Measurements from ENCODE around the gene RPL36A. TPM values are rescaled to one million over a fixed set of nuclear protein-coding genes. Genes with fewer than 3 reads are reported as not detected.

RPL36A gene
- 470 and 648 TPM in 2 replicates for total RNA-seq

DNA sequence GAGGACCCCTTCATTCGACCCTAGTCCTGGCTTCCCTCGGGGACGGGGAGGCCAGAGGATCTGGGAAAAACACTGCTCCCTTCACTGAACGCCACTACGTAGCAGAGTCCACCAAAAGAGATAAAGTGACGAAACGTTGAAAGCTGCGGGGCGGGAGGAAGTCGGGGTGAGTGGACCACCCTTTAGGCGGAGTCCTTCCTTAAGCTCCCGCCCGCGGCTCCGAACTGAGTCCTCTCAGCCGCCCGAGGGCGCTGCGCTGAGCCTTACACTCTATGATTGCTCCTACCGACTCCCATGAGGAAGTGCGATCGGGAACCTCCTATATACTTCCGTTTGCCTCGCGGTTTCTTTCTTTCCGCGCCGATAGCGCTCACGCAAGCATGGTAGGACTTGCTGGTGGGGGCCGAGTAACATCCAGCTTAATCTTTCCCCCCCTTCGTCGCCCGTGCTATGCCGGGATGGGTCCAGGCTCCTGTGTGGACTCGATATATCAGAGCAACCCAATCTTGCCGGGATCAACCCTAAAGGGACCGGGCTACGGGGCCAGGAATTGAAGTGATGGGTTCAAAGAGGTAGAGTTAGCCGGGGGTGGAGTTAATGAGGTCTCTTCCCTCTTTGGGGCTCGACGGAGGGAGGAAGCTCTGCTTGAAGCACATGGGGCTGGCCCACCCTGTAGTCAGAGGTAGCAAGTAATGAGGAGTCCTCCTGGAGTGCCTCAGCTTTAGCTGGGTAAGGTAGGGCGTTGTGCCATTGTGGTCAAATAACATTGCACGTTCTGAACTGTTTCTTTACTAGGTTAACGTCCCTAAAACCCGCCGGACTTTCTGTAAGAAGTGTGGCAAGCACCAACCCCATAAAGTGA lies at the start of gene RPL36A:
RPL36A (plus strand) TSS at position 348 of the 862 bp plus-strand sequence; CDS start at position 381, 33 bp downstream.

DNA sequence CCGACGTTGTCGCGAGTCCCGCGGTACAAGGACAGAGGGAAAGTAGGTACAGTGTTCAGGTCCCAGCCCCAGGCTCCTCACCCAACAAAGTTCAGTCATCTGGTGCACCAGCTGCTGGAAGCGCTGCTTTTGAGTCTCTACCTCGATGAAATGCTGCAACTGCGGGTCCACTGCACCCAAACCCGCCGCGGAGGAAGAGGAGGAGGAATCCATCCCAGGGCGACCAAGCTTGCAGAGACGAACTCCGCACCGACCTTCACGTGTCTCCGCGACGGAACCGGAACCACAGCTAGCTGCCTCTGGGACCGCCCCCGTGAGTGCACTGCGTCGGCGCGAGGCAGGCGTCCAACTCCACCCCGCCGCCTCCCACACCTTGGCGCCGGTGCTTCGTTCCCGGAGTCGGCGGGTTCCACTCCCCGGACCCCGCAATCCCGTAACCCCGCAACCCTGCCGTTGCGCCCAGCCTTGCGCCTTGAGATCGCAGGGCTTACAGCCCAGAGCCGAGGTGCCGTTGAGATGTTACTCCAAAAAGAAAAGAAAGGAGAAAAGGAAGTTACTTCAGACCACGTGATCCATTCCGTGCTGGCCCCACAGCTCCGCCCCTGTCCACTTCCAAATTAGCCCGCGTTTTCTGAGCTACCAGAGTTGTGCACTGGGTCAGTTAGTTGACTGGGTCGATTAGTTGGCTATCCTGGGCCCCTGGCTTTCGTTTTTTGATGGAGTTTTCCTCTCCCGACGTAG lies 42.2 kb upstream of the RPL36A start, which contains the start of gene TIMM8A:
TIMM8A (minus strand) TSS at position 291 of the 741 bp plus-strand sequence; CDS start at position 213, 78 bp downstream.

GRCh38 chrX:101385795-101386541 lies 4.8 kb upstream of the RPL36A start, which contains the start of gene BTK:
Gene BTK, minus strand, starts transcription at chrX:101386191. Its CDS starts 10,907 bp downstream, at chrX:101375284.

DNA sequence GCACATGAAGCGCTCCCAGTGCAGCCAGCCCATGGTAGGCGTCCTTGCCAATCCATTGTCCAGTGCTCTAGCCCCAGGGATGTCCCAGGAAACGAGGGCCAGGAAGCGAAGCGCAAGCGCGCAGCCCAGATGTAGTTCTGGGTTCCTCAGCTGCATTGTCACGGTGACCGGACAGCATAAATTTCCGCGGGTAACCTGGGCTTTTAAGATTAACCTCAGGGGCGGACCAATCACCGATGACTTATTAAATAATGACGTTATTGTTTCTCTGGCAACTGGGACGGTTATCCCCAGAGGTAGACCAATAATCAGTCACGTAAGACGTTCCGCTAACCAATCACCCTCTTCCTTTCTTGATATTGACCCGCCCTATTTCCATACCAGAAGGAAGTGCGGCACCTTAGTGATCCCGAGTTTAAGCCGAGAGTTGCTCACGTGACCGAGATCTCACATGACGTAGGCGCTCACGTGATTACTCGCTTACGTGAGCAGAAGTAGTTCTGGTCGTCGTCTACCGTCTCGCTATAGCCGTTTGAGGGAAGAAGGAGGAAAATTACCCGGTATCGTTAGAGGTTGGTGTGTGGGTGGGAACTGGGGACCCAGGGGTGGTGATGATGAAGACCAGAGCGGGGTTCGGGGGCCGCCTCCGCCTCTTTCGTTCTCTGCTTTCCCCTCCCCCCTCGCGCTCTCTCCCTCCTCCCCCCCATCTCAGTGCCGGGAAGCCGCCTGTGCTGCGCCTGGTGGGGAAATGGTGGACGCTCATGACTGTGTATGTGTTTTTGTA lies 17.1 kb downstream of the RPL36A start, which contains the start of the genes GLA and HNRNPH2:
GLA (minus strand) TSS at position 178 of the 784 bp plus-strand sequence; CDS start at position 156, 22 bp downstream.
HNRNPH2 (plus strand) TSS at position 475 of the 784 bp plus-strand sequence. CDS start 3,767 bp downstream, outside the sequence.

Other genes with a start within 250 kb of the RPL36A start
- gene DRP2, start 171.2 kb upstream of the RPL36A start, total RNA-seq: 1.9 and 2.3 TPM in 2 replicates
- gene TAF7L, start 99.7 kb upstream of the RPL36A start, total RNA-seq: 0.69 and 0.95 TPM in 2 replicates
- 1.5 and 2.0 TPM in 2 replicates for gene TIMM8A, start 42.3 kb upstream of the RPL36A start, total RNA-seq
- gene BTK, start 4.8 kb upstream of the RPL36A start, total RNA-seq: not detected in 2 replicates
- gene GLA, start 16.9 kb downstream of the RPL36A start, total RNA-seq: 23.3 and 24.7 TPM in 2 replicates
- gene HNRNPH2, start 17.2 kb downstream of the RPL36A start, total RNA-seq: 101 and 118 TPM in 2 replicates
- 5.7 and 5.8 TPM in 2 replicates for gene ARMCX4, start 94.4 kb downstream of the RPL36A start, total RNA-seq
- gene ARMCX1, start 159.5 kb downstream of the RPL36A start, total RNA-seq: 103 and 114 TPM in 2 replicates
- gene ARMCX6, start 227.0 kb downstream of the RPL36A start, total RNA-seq: 23.4 and 42.4 TPM in 2 replicates
- gene ARMCX3, start 232.1 kb downstream of the RPL36A start, total RNA-seq: 107 and 112 TPM in 2 replicates